KOPT-K1 (cell line): ENCODE data around the gene WDR82.

ENCODE experiments used
- H3K27ac ChIP-seq: fragments of 200-600 bp; sonication (generic); 2 replicates; pipeline ENCODE4 v1.5.1; 2016; ENCODE audit warnings: antibody characterized with exemption, mild to moderate bottlenecking, low read depth, low read length; ENCODE audit not compliant: poor library complexity, severe bottlenecking
- H3K36me3 ChIP-seq: fragments of 200-600 bp; sonication (generic); 2 replicates; pipeline ENCODE4 v1.5.1; 2017; ENCODE audit warnings: antibody characterized with exemption, mild to moderate bottlenecking, low read length, moderate library complexity; ENCODE audit not compliant: insufficient read depth
- H3K9me3 ChIP-seq: fragments of 200-600 bp; sonication (generic); 2 replicates; pipeline ENCODE4 v1.5.1; 2017; ENCODE audit warnings: antibody characterized with exemption, low read length, mild to moderate bottlenecking; ENCODE audit not compliant: insufficient read depth, poor library complexity, severe bottlenecking

WDR82 gene

DNA sequence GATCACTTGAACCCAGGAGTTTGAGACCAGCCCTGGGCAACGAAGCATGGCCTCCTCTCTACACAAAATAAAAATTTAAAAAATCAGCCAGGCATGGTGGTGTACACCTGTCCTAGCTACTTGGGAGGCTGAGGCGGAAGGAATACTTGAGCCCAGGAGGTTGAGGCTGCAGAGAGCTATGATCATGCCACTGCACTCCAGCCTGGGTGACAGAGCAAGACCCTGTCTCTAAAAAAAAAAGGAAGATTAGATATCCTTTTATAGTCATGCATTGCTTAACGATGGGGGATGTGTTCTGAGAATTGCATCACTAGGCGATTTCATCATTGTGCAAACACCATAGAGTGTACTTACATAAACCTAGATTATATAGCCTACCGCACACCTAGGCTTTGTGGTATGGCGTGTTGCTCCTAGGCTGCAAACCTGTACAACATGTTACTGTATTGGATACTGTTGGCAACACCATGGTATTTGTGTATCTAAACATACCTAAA, 67.9 kb downstream of the WDR82 start:
- H3K9me3 ChIP-seq: no peaks in the 10 kb centered on the region
- no peak overlapping the region for H3K27ac ChIP-seq
- peaks cover 98% of the 10 kb centered on the region for H3K36me3 ChIP-seq

DNA sequence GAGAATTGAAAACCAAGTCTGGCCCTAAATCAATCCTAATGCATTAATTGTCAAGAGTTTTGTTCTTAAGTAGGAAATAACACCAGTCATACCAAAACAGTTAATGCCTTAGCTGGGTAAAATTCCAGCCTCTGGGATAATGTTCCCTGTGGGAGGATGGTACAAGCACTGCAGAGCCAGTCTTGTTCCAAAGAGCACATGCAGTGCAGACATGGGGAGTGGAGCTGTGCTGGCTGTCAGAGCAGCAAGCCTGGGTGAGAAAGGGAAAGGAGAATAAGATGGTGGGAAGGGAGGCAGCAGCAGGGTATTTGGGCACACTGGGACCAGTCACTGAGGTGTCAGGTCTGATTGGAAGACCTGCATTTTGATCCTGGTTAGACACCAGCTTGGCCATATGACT, 68.4 kb downstream of the WDR82 start:
- no peak overlapping the region for H3K27ac ChIP-seq
- no peaks in the 10 kb centered on the region for H3K9me3 ChIP-seq
- H3K36me3 ChIP-seq: peaks cover 98% of the 10 kb centered on the region

DNA sequence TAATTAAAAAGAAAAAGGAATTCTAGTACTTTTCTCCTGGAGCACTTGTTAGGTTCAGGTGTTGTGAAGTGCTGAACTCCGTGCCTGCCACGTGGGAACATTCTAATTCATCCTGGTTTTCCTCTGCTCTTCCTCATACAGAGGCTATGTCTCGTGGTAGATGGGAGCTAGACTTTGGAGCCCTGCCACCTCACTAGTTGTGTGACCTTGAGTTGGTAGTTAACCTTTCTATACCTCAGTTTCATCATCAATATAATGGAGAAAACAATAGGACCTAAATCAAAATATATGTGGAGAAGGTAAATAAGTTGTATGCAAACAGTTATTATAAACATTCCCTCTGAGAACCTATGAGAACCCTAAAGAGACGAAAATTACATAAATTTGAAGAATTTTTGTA, 69.9 kb downstream of the WDR82 start:
- Histone ChIP-seq H3K36me3 (peaks cover 98% of the 10 kb centered on the region), H3K27ac (no peak overlapping the region)

DNA sequence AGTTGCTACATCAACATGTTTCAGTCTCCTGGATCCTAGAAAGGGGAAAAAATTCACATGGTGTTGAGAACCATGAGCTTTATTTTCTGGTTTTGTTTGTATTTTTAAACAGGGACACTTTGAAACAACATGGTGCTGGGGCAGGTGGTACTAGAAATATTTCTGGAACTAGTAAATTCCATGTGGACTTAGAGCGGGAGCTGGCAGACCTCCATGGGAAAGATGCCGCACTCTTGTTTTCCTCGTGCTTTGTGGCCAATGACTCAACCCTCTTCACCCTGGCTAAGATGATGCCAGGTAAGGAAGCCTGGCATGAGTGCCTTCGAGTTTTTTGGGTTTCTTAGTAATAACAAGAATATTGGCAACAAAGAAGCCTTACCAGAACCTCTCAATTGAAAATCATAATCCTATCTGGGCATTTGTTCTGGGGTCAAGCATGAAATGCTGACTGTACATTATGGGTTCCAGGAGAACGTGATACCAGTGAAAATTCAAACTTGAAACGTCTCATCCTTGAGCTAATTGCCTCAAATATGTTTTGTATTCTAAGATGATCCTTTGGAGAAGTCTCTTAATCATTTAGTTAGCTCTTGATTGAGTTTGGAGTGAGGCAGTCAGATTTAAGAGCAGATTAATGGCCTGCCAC, 72.6 kb downstream of the WDR82 start:
- no peaks in the 10 kb centered on the region for H3K9me3 ChIP-seq
- H3K27ac ChIP-seq: no peak overlapping the region
- H3K36me3 ChIP-seq: peaks cover 98% of the 10 kb centered on the region

More for the DNA sequence above, 69.9 kb downstream of the WDR82 start:
- H3K9me3 ChIP-seq: no peaks in the 10 kb centered on the region
